ENCODE measurements around the gene NFATC1.
A peak's percentile ranks its signal among the peaks of the same experiment; 100 is the strongest.
"Not testable (repeated sequence)": the region's sequence is repeated elsewhere in the genome, so short reads cannot be mapped to it uniquely, and the experiment has no call there.

The NFATC1 gene

DNA sequence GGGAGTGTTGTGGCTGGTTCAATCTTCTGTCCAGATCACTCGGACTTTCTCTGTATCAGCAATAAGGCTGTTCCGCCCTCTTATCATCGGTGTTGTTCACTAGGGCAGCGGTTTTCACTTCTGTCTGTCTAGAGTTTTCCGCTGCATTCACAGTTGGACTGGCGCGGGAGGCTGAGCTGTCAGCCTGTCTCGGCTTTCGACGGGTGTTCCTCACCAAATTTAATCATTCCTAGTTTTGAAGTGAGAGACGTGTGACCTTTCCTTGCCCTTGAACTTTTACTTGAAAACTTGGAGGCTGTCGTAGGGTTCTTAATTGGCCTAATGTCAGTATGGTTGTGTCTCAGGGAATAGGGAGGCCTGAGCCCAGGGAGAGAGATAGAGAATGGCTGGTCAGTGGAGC, 108.3 kb downstream of the NFATC1 start:
- H3K27me3 Mint-ChIP-seq, result peaks cover 15% of the 10 kb centered on the region
- peaks cover 3% of the 10 kb centered on the region for H3K36me3 Mint-ChIP-seq (ENCODE audit: low read depth)
- H3K9me3 Mint-ChIP-seq, result peaks cover 16% of the 10 kb centered on the region
- H3K27ac Mint-ChIP-seq, result peak overlapping the region; percentile 72
- H3K4me3 Mint-ChIP-seq, result no peak overlapping the region
- intact Hi-C loops (cut with micrococcal nuclease), result no loop called here
- peaks cover 50% of the 10 kb centered on the region for H3K4me1 Mint-ChIP-seq (ENCODE audit: low read depth)

DNA sequence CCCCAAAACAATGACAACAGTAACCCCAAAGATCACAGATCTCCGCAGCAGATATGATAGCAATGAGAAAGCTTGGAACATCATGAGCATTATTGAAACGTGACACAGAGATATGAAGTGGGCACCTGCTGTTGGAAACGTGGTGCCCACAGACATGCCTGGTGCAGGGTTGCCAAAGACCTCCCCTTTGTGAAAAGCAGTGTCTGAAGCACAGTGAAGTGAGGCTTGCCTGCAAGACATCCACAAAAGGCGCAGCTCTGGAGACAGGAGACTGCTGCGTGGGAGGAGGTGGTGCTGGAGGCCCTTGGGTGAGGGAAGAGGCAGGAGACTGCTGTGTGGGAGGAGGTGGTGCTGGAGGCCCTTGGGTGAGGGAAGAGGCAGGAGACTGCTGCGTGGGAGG, 108.8 kb downstream of the NFATC1 start:
- H3K4me3 Mint-ChIP-seq; intact Hi-C loops (cut with micrococcal nuclease); H3K36me3 Mint-ChIP-seq (ENCODE audit: low read depth): not testable (repeated sequence)
- Mint-ChIP-seq H3K9me3 (peaks cover 12% of the 10 kb centered on the region), H3K27ac (peak overlapping the region; percentile 72), H3K27me3 (peaks cover 19% of the 10 kb centered on the region), H3K4me1 (ENCODE audit: low read depth) (peaks cover 54% of the 10 kb centered on the region)

DNA sequence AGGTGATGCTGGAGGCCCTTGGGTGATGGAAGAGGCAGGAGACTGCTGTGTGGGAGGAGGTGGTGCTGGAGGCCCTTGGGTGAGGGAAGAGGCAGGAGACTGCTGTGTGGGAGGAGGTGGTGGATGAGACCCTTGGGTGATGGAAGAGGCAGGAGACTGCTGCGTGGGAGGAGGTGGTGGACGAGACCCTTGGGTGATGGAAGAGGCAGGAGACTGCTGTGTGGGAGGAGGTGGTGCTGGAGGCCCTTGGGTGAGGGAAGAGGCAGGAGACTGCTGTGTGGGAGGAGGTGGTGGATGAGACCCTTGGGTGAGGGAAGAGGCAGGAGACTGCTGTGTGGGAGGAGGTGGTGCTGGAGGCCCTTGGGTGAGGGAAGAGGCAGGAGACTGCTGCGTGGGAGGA, 109.7 kb downstream of the NFATC1 start:
- intact Hi-C loops (cut with micrococcal nuclease), result loop anchor here (5.0 kb wide), 1 partner anchor 98 kb away; no protein-coding TSS in a partner anchor
- not testable (repeated sequence) for H3K4me3 Mint-ChIP-seq, H3K9me3 Mint-ChIP-seq
- peak overlapping the region; percentile 24 for H3K27ac Mint-ChIP-seq
- H3K4me1 Mint-ChIP-seq (ENCODE audit: low read depth), result peaks cover 63% of the 10 kb centered on the region
- H3K27me3 Mint-ChIP-seq, result peaks cover 18% of the 10 kb centered on the region
- peaks cover 17% of the 10 kb centered on the region for H3K36me3 Mint-ChIP-seq (ENCODE audit: low read depth)

DNA sequence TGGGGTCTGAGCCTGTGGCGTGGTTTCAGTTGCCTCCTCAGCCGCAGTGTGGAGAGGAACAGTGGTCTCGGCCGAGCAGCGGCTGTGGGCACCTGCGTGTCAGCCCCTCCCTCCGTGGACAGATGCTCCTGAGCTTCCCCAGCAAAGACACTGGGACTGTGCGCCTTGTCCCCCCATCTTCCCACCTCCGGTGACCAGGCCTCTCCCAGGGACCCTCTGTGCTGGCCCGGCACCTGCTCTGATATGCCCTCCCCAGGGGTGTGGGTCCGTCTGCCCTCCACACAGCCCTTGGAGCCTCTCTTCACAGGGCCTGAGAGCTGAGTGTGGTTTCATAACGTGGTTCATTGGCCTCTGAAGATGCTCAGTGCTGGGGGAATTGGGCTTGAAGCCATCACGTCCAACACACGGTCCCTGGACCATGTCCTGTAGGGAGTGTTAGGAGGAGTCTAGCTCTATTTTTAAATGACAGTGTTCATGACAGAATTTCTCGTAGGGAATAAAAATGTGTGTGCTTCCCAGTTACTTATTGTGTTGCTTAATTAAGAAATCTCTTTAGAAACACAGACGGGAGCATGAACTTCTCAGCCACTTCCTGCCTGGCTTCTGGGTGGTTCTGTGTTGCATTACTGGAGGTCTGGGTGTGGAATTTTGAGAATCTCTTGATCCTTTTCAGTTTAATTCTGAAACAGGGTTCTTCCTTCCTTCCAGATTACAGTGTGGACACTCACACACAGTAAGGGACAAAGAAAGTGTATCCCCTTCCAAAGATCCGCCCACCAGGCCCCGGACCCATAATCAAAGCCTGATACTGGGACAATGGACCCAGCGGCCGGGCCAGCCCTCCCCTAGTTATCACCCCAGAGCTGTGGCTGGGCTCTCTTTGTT, 110.7 kb downstream of the NFATC1 start:
- Mint-ChIP-seq H3K4me3 (peak overlapping the region; percentile 73), H3K9me3 (no peaks in the 10 kb centered on the region), H3K27ac (peak overlapping the region; percentile 78), H3K4me1 (ENCODE audit: low read depth) (peaks cover 63% of the 10 kb centered on the region), H3K27me3 (peaks cover 18% of the 10 kb centered on the region), H3K36me3 (ENCODE audit: low read depth) (peaks cover 25% of the 10 kb centered on the region)
- intact Hi-C loops (cut with micrococcal nuclease), result loop anchor here (5.0 kb wide), 1 partner anchor 99 kb away; no protein-coding TSS in a partner anchor

DNA sequence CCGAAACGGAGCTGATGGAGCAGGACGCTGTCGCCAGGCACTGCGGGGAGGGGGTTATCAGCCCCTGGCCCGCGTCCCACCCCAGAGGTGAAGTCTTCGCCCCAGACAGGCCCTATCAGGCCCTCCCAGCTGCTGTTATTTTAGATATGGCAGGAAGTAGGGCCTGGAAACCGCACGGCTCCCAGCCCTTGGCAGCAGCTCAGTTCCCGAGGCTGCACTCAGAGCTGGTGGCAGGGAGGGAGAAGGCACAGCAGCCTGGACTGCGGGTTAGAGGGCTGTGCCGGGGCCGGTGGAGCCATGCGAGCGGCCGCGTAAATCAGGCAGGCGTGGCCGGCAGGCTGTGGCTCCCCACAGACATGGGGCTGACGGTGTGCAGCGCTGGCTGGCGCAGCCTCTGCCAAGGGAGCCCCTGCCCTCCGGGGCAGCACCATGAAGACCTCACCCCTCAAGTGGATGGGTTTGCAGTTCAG, 111.4 kb downstream of the NFATC1 start:
- Mint-ChIP-seq H3K9me3 (no peaks in the 10 kb centered on the region), H3K27ac (peak overlapping the region; percentile 78), H3K4me3 (peak overlapping the region; percentile 73), H3K36me3 (ENCODE audit: low read depth) (peaks cover 32% of the 10 kb centered on the region), H3K4me1 (ENCODE audit: low read depth) (peaks cover 63% of the 10 kb centered on the region), H3K27me3 (peaks cover 18% of the 10 kb centered on the region)
- intact Hi-C loops (cut with micrococcal nuclease), result loop anchor here (5.0 kb wide), 1 partner anchor 100 kb away; no protein-coding TSS in a partner anchor

DNA sequence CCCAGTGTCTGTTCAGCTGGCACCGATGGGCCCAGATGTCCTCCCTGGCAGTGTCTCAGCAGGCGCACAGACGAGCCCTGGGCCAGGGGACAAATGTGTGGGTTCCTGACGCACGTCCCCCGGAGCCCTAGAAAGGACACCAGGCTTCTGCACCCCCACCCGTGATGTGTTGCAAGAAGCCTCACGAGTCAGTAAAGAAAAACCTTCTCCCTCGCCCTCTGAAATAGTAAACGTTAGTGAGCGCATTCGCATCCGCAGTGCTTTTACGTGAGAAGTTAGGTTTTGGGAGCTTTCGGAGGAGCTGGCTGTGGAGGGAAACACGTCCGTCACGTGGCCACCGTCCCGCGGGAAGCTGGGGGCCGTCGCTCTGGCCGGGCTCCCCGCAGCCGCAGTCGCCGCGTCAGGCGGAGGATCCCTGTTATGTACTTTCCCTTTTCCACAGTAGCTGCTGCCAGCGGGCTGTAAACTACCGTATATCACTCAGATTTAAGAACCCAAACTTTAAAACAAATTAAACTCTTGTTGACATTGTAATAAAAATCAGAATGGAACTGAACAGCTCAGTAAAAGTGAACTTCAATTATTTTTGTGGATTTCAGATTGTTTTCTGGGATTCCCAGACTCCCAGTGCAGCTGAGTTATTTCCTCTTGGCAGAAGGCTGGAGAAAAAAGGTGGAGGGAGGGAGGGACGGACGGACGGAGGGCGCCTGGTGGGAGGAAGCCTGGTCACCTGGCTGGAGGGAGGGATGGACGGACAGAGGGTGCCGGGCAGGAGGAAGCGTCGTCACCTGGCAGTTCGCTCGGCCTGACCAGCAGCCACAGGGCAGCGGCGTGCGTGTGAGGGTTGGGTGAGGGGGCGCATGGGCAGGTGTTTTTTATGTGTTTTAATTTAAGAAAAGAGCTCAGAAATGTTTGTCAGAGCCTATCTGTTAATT, 112.1 kb downstream of the NFATC1 start:
- intact Hi-C loops (cut with micrococcal nuclease), result loop anchor here (5.0 kb wide), 1 partner anchor 101 kb away; no protein-coding TSS in a partner anchor
- peaks cover 63% of the 10 kb centered on the region for H3K4me1 Mint-ChIP-seq (ENCODE audit: low read depth)
- no peaks in the 10 kb centered on the region for H3K9me3 Mint-ChIP-seq
- peak overlapping the region; percentile 78 for H3K27ac Mint-ChIP-seq
- peaks cover 39% of the 10 kb centered on the region for H3K36me3 Mint-ChIP-seq (ENCODE audit: low read depth)
- H3K27me3 Mint-ChIP-seq, result peaks cover 18% of the 10 kb centered on the region
- peak overlapping the region; percentile 73 for H3K4me3 Mint-ChIP-seq

DNA sequence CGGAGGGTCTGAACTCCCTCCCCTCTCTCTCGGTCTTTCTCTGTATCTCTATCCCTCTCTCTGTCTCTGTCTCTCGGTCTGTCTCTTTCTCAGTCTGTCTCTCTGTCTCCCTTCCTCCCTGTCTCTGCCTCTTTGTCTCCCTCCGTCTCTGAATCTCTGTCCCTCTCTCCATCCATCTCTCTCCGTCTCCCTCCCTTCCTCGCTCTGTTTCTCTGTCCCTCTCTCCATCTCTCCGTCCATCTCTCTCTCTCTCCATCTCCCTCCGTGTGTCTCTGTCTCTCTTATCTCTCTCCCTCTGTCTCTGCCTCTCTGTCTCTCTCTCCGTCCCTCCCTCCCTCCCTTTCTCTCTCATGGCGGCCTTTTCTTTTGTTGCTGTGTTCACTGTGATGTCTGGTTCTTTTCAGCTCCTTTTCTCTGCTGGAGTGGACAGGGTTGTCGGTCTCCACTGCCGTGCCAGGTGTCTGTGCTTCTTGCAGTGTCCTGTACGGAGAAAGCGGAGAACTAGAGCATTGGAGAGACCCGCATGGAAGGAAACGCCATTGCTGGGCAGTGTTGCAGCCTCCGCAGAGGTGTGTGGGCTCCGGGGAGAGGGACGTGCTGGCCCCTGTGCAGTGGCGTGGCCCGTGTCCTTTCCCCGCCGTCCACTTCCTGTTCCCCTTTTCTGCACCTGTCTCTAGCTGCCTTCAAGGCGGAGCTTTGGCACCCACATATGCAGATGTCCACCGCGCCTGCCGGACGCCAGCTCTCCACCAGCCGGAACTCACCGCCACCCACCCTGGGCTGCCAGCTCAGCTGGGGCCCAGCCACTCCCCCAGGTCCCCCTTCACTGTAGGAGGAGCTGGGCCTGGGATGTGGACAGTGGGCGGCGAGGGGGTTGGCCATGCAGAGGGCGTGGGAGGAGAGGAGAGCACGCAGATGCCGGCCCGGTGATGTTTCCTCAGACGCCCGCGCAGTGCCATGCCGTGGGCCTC, 113.1 kb downstream of the NFATC1 start:
- Mint-ChIP-seq H3K9me3 (no peaks in the 10 kb centered on the region), H3K27me3 (peaks cover 18% of the 10 kb centered on the region), H3K4me1 (ENCODE audit: low read depth) (peaks cover 61% of the 10 kb centered on the region), H3K36me3 (ENCODE audit: low read depth) (peaks cover 49% of the 10 kb centered on the region), H3K4me3 (peak overlapping the region; percentile 73), H3K27ac (peak overlapping the region; percentile 78)
- intact Hi-C loops (cut with micrococcal nuclease), result loop anchor here (5.0 kb wide), 1 partner anchor 102 kb away; no protein-coding TSS in a partner anchor

DNA sequence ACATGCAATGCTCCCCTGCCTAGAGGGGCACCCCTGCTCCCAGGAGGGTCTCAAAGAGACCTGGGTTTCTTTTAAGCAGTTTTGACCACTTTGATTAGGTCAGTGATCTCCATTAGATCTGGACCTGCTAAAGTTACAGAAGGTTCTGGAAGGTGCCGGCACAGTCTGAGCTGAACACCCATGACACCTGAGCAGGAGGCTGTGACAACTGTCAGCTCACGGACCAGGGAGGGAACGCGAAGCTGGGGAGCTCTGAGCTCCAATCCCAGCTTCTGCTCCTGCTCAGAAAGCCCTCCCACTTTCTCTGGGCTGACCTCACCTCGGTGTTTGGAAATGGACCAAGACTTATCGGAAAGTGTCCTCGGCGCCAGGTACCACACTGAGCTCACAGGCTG, 113.8 kb downstream of the NFATC1 start:
- H3K27ac Mint-ChIP-seq, result peak overlapping the region; percentile 78

DNA sequence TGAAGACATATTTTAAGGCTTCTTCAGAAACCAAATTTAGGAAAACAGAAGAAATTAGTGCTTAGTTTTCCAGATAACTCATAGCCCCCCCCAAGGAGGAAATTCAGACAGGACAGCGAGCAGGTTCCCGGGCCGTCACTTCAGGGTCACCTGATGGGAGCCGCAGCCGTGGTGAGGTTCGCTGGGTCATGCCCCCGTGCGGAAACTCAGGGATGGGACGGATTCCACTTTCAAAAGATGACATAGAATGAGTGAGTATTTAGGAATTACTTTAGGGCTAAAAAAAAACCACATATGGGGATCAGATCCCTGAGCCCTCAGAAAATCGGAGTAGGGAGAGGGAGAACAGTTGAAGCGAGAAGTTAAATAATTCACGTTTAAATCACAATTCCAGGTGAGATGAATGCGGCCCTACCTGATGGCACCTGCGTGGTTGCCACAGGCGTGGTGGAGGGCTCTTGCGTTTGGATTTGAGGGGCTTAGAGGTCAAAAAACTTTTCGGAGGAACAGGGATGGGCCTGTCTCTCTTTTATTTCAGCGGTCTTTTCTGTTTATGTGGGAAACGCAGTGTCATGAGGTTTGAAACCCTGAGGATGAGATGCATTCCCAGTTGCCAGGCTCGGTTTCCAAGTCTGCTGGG, 114.4 kb downstream of the NFATC1 start:
- peaks cover 18% of the 10 kb centered on the region for H3K27me3 Mint-ChIP-seq
- H3K9me3 Mint-ChIP-seq, result no peaks in the 10 kb centered on the region
- intact Hi-C loops (cut with micrococcal nuclease), result no loop called here
- H3K36me3 Mint-ChIP-seq (ENCODE audit: low read depth), result peaks cover 50% of the 10 kb centered on the region
- no peak overlapping the region for H3K4me3 Mint-ChIP-seq
- no peak overlapping the region for H3K27ac Mint-ChIP-seq
- peaks cover 52% of the 10 kb centered on the region for H3K4me1 Mint-ChIP-seq (ENCODE audit: low read depth)

More for the DNA sequence above, 113.8 kb downstream of the NFATC1 start:
- peak overlapping the region; percentile 73 for H3K4me3 Mint-ChIP-seq
- H3K4me1 Mint-ChIP-seq (ENCODE audit: low read depth), result peaks cover 54% of the 10 kb centered on the region
- H3K9me3 Mint-ChIP-seq, result no peaks in the 10 kb centered on the region
- H3K27me3 Mint-ChIP-seq, result peaks cover 18% of the 10 kb centered on the region
- intact Hi-C loops (cut with micrococcal nuclease), result loop anchor here (5.0 kb wide), 1 partner anchor 102 kb away; no protein-coding TSS in a partner anchor
- H3K36me3 Mint-ChIP-seq (ENCODE audit: low read depth), result peaks cover 50% of the 10 kb centered on the region

DNA sequence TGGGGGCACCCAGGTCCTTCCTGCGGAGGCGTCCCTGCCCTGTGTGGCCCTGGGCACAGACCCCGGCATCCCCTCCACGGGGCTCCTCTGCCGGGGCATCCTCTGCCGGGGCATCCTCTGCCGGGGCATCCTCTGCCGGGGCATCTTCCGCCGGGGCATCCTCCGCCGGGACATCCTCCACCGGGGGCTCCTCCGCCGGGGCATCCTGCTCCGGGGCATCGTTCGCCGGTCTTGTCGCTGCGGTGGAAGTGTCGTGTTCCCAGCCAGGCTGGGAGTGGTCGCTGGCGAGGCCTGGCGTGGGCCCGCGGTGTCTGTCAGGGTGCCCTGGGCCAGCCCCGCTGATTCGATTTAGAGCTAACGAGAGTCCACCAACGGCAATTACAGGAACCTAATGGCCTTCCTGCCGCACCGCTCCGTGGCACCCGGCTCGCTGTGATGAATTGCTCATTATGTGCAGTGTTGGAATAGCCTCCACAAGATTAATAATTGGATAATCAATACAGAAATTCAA, 115.1 kb downstream of the NFATC1 start:
- peaks cover 18% of the 10 kb centered on the region for H3K27me3 Mint-ChIP-seq
- H3K9me3 Mint-ChIP-seq, result no peaks in the 10 kb centered on the region
- intact Hi-C loops (cut with micrococcal nuclease), result no loop called here
- no peak overlapping the region for H3K27ac Mint-ChIP-seq
- H3K36me3 Mint-ChIP-seq (ENCODE audit: low read depth), result peaks cover 50% of the 10 kb centered on the region
- H3K4me3 Mint-ChIP-seq, result no peak overlapping the region
- peaks cover 45% of the 10 kb centered on the region for H3K4me1 Mint-ChIP-seq (ENCODE audit: low read depth)

DNA sequence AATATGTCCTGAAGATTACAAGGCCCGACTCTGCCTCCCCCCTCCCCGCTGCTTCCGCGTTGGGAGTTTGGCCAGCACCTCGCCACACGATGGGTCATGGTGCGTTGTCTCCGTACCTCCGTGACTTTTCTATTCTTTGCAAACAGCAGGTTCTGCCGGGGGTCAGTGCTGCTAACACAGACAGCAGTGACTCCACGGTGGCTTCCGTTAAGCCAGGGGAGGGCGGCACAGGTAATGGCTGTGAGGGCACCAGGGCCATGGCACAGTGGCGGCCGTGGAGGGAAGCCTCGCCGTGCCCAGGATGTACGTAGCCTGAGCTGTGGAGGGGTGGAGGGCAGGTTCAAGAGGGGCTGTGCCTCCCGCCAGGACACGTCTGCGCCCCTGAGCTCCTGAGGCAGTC, 115.5 kb downstream of the NFATC1 start:
- Mint-ChIP-seq H3K27me3 (peaks cover 17% of the 10 kb centered on the region), H3K9me3 (no peaks in the 10 kb centered on the region), H3K27ac (peak overlapping the region; percentile 57), H3K36me3 (ENCODE audit: low read depth) (peaks cover 50% of the 10 kb centered on the region), H3K4me3 (no peak overlapping the region), H3K4me1 (ENCODE audit: low read depth) (peaks cover 41% of the 10 kb centered on the region)
- intact Hi-C loops (cut with micrococcal nuclease), result no loop called here

DNA sequence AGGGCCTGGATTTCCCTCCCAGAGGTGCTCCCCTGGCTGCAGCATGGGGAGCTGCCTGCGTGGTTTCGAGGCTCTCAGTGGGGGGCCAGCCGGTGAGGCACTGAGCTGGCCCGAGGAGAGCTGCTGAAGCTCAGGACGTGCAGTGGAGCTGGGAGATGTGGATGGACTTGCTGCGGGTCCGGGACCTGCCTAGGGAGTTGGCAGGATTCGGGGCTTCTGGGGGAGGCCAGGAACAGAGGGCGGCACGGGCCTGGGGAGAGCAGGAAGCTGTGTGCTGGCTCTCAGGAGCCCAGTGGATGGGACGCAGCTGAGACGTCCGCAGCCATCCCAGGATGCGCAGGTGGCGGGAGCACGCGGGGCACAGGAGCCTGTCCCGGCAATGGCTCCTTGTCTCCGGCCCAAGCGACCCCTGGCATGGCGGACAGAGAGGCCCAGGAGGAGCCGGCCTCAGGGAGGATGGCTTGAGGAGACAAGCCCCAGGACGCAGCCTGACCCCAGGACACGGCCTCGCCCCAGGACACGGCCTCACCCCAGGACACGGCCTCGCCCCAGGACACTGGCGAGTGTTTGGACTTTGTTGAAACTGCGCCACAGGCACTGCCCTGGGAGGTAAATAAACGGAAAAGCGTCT, 116.1 kb downstream of the NFATC1 start:
- Mint-ChIP-seq H3K9me3 (no peaks in the 10 kb centered on the region), H3K27me3 (peaks cover 16% of the 10 kb centered on the region), H3K27ac (peak overlapping the region; percentile 57), H3K36me3 (ENCODE audit: low read depth) (peaks cover 50% of the 10 kb centered on the region), H3K4me1 (ENCODE audit: low read depth) (peaks cover 35% of the 10 kb centered on the region), H3K4me3 (no peak overlapping the region)
- intact Hi-C loops (cut with micrococcal nuclease), result no loop called here

Measured in dendritic cell treated with granulocyte-macrophage colony-stimulating factor and Interleukin-4, amounts not matched to agents 40 ng/mL and 50 ng/mL, for 4 days (primary cell).